Measurements from ENCODE around the gene CST7. TPM values are rescaled to one million over a fixed set of nuclear protein-coding genes. Genes with fewer than 3 reads are reported as not detected.

Gene CST7
- total RNA-seq, 1 donor from 2014 or later = 0.25 TPM

- H3K27me3 ChIP-seq (ENCODE audit: insufficient read depth, low read length) = peaks cover 15% of the 10 kb centered on the region
- Mint-ChIP-seq H3K4me3 (ENCODE audit: unreplicated experiment) (no peak overlapping the region), H3K27ac (ENCODE audit: unreplicated experiment) (no peak overlapping the region), H3K36me3 (ENCODE audit: low read depth, unreplicated experiment) (peaks cover 2% of the 10 kb centered on the region), H3K4me1 (ENCODE audit: low read depth, unreplicated experiment) (peaks cover 9% of the 10 kb centered on the region), H3K9me3 (ENCODE audit: unreplicated experiment) (peaks cover 3% of the 10 kb centered on the region), H3K27me3 (ENCODE audit: low read depth, unreplicated experiment) (peaks cover 36% of the 10 kb centered on the region)
- TF ChIP-seq EZH2 (IDR thresholded peaks at IDR 0.05; ENCODE audit: insufficient read depth, low read length) (no peak), CTCF (IDR thresholded peaks at IDR 0.05; ENCODE audit: insufficient read depth, low read depth, low read length) (no peak)
- H3K4me2 ChIP-seq (ENCODE audit: low read length) = no peak overlapping the region
- H3K9ac ChIP-seq (ENCODE audit: low read length) = no peak overlapping the region
- H4K20me1 ChIP-seq (ENCODE audit: insufficient read depth, low read length) = peaks cover 2% of the 10 kb centered on the region
- peaks cover 8% of the 10 kb centered on the region for H3K79me2 ChIP-seq (ENCODE audit: insufficient read depth, low read length)
- H3K4me1 ChIP-seq (ENCODE audit: insufficient read depth, low read length) = peaks cover 11% of the 10 kb centered on the region
- FAIRE-seq (no peak), DNase-seq (ENCODE audit: low read depth) (no peak)
- no peak overlapping the region for H3K27ac ChIP-seq (ENCODE audit: low read depth, low read length)
- no peaks in the 10 kb centered on the region for H3K9me3 ChIP-seq (ENCODE audit: insufficient read depth, low read depth, low read length)
- no peak overlapping the region for H3K4me3 ChIP-seq (ENCODE audit: insufficient read depth, low read depth, low read length)
- H3K36me3 ChIP-seq (ENCODE audit: insufficient read depth, low read length) = no peaks in the 10 kb centered on the region
- H2AFZ ChIP-seq (ENCODE audit: low read depth, low read length) = no peak overlapping the region
Observed at GRCh38 chr20:24996449-24997377, 47.6 kb downstream of the CST7 start.

- Histone ChIP-seq H3K27ac (ENCODE audit: low read depth, low read length) (no peak overlapping the region), H3K9me3 (ENCODE audit: insufficient read depth, low read depth, low read length) (no peaks in the 10 kb centered on the region), H3K79me2 (ENCODE audit: insufficient read depth, low read length) (no peaks in the 10 kb centered on the region), H3K4me1 (ENCODE audit: insufficient read depth, low read length) (peaks cover 7% of the 10 kb centered on the region), H3K27me3 (ENCODE audit: insufficient read depth, low read length) (peaks cover 15% of the 10 kb centered on the region), H3K4me3 (ENCODE audit: insufficient read depth, low read depth, low read length) (no peak overlapping the region), H3K9ac (ENCODE audit: low read length) (no peak overlapping the region), H3K4me2 (ENCODE audit: low read length) (no peak overlapping the region), H3K36me3 (ENCODE audit: insufficient read depth, low read length) (no peaks in the 10 kb centered on the region), H2AFZ (ENCODE audit: low read depth, low read length) (no peak overlapping the region), H4K20me1 (ENCODE audit: insufficient read depth, low read length) (no peaks in the 10 kb centered on the region)
- DNase-seq (ENCODE audit: low read depth) = no peak
- peaks cover 9% of the 10 kb centered on the region for H3K4me1 Mint-ChIP-seq (ENCODE audit: low read depth, unreplicated experiment)
- peaks cover 3% of the 10 kb centered on the region for H3K9me3 Mint-ChIP-seq (ENCODE audit: unreplicated experiment)
- no peak for FAIRE-seq
- H3K36me3 Mint-ChIP-seq (ENCODE audit: low read depth, unreplicated experiment) = no peaks in the 10 kb centered on the region
- peaks cover 40% of the 10 kb centered on the region for H3K27me3 Mint-ChIP-seq (ENCODE audit: low read depth, unreplicated experiment)
- H3K4me3 Mint-ChIP-seq (ENCODE audit: unreplicated experiment) = no peak overlapping the region
- H3K27ac Mint-ChIP-seq (ENCODE audit: unreplicated experiment) = no peak overlapping the region
- TF ChIP-seq EZH2 (IDR thresholded peaks at IDR 0.05; ENCODE audit: insufficient read depth, low read length) (no peak), CTCF (IDR thresholded peaks at IDR 0.05; ENCODE audit: insufficient read depth, low read depth, low read length) (no peak)
Observed at GRCh38 chr20:24998121-24998520, 49.1 kb downstream of the CST7 start.
